ENCODE results near the gene RO60. TPM values are rescaled to one million over a fixed set of nuclear protein-coding genes. Genes with fewer than 3 reads are reported as not detected.

Gene RO60
- total RNA-seq: 79.2 and 127 TPM in 2 replicates

GRCh38 chr1:193059282-193060114 lies at the start of gene RO60, which contains the start of gene UCHL5:
RO60 (plus strand) TSS chr1:193059612; CDS start chr1:193069055, 9,443 bp downstream.
UCHL5 (minus strand) TSS chr1:193059360; CDS start chr1:193059260, 100 bp downstream.

DNA sequence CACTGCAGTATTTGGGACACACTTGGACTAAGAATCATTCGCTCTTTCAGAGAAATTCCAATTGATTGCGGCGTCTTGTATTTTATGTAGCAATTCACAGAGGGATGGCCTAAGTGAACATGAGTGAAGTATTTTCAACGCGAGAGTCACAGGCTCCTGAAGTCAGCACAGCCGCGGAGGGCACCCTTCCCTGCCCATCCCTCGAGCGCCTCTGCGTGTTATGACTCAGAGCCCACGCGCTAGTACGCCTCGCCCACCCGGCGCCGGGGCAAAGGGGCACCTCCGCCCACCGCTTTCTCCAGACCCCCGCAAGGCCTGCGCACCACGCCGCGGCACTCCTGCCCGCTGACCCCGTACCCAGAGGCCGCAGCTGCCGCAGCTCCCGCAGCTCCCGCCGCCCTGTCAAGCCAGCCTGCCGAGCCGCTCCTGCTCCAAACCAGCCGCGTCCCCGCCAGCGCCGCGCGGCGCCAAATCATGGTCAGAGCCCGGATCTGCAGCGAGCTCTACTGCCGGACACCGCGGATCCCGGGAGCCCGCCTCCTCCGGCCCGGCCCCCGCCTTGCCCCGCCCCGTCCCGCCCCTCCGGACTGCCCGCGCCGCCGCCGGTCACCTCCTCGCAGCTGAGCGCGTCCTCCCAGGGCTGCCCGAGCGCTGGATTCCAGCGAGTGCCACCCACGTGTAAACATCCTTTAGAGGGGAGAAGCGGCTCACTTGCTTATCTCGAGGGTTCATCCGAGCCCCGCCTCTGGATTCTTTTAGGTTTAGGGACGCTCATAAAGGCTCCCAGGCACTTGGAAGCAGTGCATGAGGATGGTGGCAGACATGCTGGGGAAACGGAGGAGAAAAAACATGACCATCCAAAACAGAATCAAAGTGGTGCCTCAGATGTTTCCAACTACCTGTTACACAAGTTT lies 45.8 kb downstream of the RO60 start, which contains the start of gene GLRX2:
Gene GLRX2 (minus strand): TSS at position 508 of the 914 bp plus-strand sequence. CDS start 32 bp downstream, at position 476.

Small RNA genes lying within 50 kb of the gene (small RNA-seq; reads per million reads assigned to genes)
- 0.98 reads per million, percentile 44 among the genes with 10 or more reads in this experiment for gene SCARNA18B (ENCODE audit: low replicate concordance)

Other genes starting within 250 kb of the RO60 start
- gene UCHL5, start 252 bp upstream of the RO60 start, total RNA-seq: 24.5 and 31.4 TPM in 2 replicates
- 8.3 and 13.5 TPM in 2 replicates for gene GLRX2, start 45.8 kb downstream of the RO60 start, total RNA-seq
- gene CDC73, start 62.4 kb downstream of the RO60 start, total RNA-seq: 32.0 and 33.1 TPM in 2 replicates
- under 0.01 and 0.86 TPM in 2 replicates for gene B3GALT2, start 127.0 kb downstream of the RO60 start, total RNA-seq